Upper lobe of left lung (tissue), 6 donors: ENCODE measurements around the gene ITGBL1. TPM values are rescaled to one million over a fixed set of nuclear protein-coding genes. Genes with fewer than 3 reads are reported as not detected.

Source experiments
- ATAC-seq, 2 donors: fragments of 200-7000 bp; cut with Tn5 transposase; one replicate each; pipeline ENCODE4 v1.9.1; 2022; ENCODE audit warnings: mild to moderate bottlenecking in 2 of 2, moderate library complexity in 2 of 2; ENCODE audit not compliant: low FRiP score in 2 of 2
- DNase-seq, 2 donors: peaks; one replicate each; pipeline ENCODE4 v3.0.0-alpha.2; 2019 to 2020
- H3K27ac ChIP-seq, 4 donors: fragments of 200-600 bp; sonication (generic); one replicate each; pipeline ENCODE4 v1.5.1; 2016 to 2019
- H3K27me3 ChIP-seq, 4 donors: fragments of 200-600 bp; sonication (generic); one replicate each; pipeline ENCODE4 v1.5.1; 2017 to 2019
- H3K36me3 ChIP-seq, 4 donors: fragments of 200-600 bp; sonication (generic); one replicate each; pipeline ENCODE4 v1.5.1; 2016 to 2019
- H3K4me1 ChIP-seq, 4 donors: fragments of 200-600 bp; sonication (generic); one replicate each; pipeline ENCODE4 v1.5.1; 2018 to 2019
- H3K4me3 ChIP-seq, 4 donors: fragments of 200-600 bp; sonication (generic); one replicate each; pipeline ENCODE4 v1.5.1; 2017 to 2019; ENCODE audit warnings: mild to moderate bottlenecking in 2 of 4, moderate library complexity in 1 of 4
- H3K9me3 ChIP-seq, 4 donors: fragments of 200-600 bp; sonication (generic); one replicate each; pipeline ENCODE4 v1.5.1; 2018 to 2019
- EP300 ChIP-seq, 4 donors: sonication (generic); formaldehyde crosslinking; IDR thresholded peaks; one replicate each; pipeline ENCODE4 v1.5.1; 2017; ENCODE audit warnings: antibody characterized with exemption in 4 of 4, control low read depth in 2 of 4
- POLR2A ChIP-seq, 4 donors: fragments of 450-650 bp; IDR thresholded peaks; one replicate each; pipeline ENCODE4 v1.5.1; 2016 to 2017; ENCODE audit warnings: antibody characterized with exemption in 4 of 4, mild to moderate bottlenecking in 2 of 4
- POLR2AphosphoS5 ChIP-seq, 2 donors: sonication (generic); formaldehyde crosslinking; IDR thresholded peaks; one replicate each; pipeline ENCODE4 v1.5.1; 2017; ENCODE audit warnings: antibody characterized with exemption in 2 of 2
- WGBS, 2 donors: methylation state at CpG; one replicate each; pipeline ENCODE4 v1.1.5; 2017 to 2018; 5-methylcytosine and 5-hydroxymethylcytosine counted together
- total RNA-seq, 6 donors: library from RNA; depleted of rRNA in 4 of 6; stranded (reverse); fragments of >200 nt in 4 of 6; gene quantifications; one replicate each; pipeline versions ENCODE4 v1.1.0 to v1.2.1, GENCODE V29; 2016 to 2021
- TF ChIP-seq, protein P1 (sequence below), 6 experiments: fragments of 450-650 bp in 4 of 6; fragments of 200-600 bp in 2 of 6; sonication (generic) in 2 of 6; IDR thresholded peaks; one replicate each; pipeline ENCODE4 v1.5.1; 2016 to 2019; ENCODE audit warnings: antibody characterized with exemption in 6 of 6
- donor health status: DM: no; HTN: no; CAD: no; lungs with moderate emphysema.
- donor health status: DM: no; HTN: yes; CAD: no; lungs with severe emphysema.

The ITGBL1 gene
- total RNA-seq, 6 donors from 2014 or later, result 5.2 to 51.9 (median 21.9) TPM

DNA sequence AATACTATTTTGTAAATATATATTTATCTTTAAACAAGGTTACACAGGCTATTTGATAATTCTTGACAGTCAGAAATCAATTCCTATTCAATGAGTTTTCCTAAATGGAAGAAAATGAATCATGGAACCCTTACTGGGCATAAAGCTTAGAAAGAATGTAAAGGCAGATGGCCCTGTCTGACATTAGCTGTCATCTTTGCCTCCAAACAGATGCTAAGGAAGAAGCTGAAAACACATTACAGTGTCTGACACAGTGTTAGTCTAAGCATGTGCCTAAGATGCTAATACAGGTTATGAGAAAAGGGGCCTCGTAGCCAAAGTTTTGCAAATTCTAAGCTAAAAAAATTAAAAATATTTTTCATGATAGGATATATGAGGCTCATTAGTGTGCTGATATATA lies 112.8 kb downstream of the ITGBL1 start:
- DNase-seq (no peak), ATAC-seq (no peak)
- no peaks in the 10 kb centered on the region for H3K36me3 ChIP-seq
- no peak overlapping the region for H3K27ac ChIP-seq
- no peaks in the 10 kb centered on the region for H3K4me1 ChIP-seq
- H3K9me3 ChIP-seq, result no peaks in the 10 kb centered on the region
- H3K4me3 ChIP-seq, result no peak overlapping the region
- WGBS, 2 donors, result 81 to 94% methylated on average over 1 of the region's 1 CpG
- no peaks in the 10 kb centered on the region for H3K27me3 ChIP-seq
- TF ChIP-seq POLR2AphosphoS5 (IDR thresholded peaks at IDR 0.05) (no peak), POLR2A (IDR thresholded peaks at IDR 0.05) (no peak), EP300 (IDR thresholded peaks at IDR 0.05) (no peak)
- TF ChIP-seq, protein P1, sequence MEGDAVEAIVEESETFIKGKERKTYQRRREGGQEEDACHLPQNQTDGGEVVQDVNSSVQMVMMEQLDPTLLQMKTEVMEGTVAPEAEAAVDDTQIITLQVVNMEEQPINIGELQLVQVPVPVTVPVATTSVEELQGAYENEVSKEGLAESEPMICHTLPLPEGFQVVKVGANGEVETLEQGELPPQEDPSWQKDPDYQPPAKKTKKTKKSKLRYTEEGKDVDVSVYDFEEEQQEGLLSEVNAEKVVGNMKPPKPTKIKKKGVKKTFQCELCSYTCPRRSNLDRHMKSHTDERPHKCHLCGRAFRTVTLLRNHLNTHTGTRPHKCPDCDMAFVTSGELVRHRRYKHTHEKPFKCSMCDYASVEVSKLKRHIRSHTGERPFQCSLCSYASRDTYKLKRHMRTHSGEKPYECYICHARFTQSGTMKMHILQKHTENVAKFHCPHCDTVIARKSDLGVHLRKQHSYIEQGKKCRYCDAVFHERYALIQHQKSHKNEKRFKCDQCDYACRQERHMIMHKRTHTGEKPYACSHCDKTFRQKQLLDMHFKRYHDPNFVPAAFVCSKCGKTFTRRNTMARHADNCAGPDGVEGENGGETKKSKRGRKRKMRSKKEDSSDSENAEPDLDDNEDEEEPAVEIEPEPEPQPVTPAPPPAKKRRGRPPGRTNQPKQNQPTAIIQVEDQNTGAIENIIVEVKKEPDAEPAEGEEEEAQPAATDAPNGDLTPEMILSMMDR (IDR thresholded peaks at IDR 0.05), result no peak

DNA sequence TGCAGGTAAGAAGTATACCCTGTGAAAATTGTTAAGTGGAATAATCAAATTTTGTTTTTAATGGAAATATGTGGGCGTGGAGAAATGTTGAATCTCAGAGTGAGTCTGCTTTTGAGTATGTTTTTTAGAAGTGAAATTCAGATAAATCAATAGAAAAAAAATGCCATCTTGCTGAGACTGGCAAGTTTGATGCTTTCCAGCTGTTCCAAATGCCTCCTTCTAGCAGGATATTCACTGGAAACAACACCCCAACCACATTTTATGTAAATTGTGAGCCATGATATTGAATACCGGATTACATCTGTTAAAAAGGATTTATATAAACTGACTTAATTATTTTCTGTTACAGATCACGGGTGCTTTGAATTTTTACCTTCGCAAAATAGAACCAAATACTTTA lies 115.4 kb downstream of the ITGBL1 start:
- Histone ChIP-seq H3K27me3 (no peaks in the 10 kb centered on the region), H3K36me3 (no peaks in the 10 kb centered on the region), H3K9me3 (no peaks in the 10 kb centered on the region), H3K4me3 (no peak overlapping the region), H3K27ac (no peak overlapping the region), H3K4me1 (no peaks in the 10 kb centered on the region)
- TF ChIP-seq, protein P1 (IDR thresholded peaks at IDR 0.05), result no peak
- TF ChIP-seq POLR2A (IDR thresholded peaks at IDR 0.05) (no peak), EP300 (IDR thresholded peaks at IDR 0.05) (no peak), POLR2AphosphoS5 (IDR thresholded peaks at IDR 0.05) (no peak)
- no peak for ATAC-seq
- no peak for DNase-seq
- 86 to 88% methylated on average over 4 of the region's 4 CpGs for WGBS, 2 donors

DNA sequence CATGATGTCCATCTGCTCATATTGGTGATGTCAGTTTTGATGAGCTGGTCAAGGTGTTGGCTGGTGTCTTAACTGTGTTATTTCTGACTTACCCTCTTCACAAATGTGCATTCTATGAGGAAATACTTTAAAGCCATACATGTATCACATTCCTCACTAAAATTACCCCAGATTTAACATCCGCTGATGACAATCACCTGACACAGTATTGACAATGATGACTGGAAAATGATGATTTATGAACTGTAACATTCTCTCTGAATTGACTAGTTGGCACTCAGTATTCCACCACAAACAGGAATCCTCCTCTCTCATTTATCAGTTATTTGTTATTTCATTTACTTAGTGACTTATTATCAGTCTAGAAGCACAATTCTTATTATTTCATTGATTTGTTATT lies 117.3 kb downstream of the ITGBL1 start:
- Histone ChIP-seq H3K4me3 (no peak overlapping the region), H3K4me1 (no peaks in the 10 kb centered on the region), H3K9me3 (no peaks in the 10 kb centered on the region), H3K36me3 (no peaks in the 10 kb centered on the region), H3K27ac (no peak overlapping the region), H3K27me3 (no peaks in the 10 kb centered on the region)
- ATAC-seq, result no peak
- DNase-seq, result no peak
- TF ChIP-seq EP300 (IDR thresholded peaks at IDR 0.05) (no peak), POLR2AphosphoS5 (IDR thresholded peaks at IDR 0.05) (no peak), POLR2A (IDR thresholded peaks at IDR 0.05) (no peak)
- TF ChIP-seq, protein P1 (IDR thresholded peaks at IDR 0.05), result no peak
- 92 to 96% methylated on average over 1 of the region's 1 CpG for WGBS, 2 donors

DNA sequence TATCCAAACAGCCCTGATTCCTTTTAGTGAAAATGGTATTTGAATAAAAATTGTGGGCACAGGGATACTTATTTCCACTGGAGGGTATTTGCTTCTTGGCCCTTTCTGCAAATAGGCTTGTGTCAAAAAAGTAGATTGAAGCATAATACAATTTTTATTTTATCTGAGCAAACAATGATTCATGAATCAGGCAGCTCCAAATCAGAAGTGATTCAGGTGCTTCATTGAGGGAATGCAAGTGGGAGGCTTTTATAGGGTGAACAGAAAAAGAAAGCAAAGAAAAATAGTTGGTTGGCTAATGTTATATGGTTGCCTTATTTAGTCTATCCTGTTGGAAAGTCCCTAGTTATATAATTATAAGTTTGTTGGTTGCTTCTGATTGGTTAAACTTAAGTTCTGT lies 117.9 kb downstream of the ITGBL1 start:
- no peaks in the 10 kb centered on the region for H3K36me3 ChIP-seq
- H3K27me3 ChIP-seq, result no peaks in the 10 kb centered on the region
- TF ChIP-seq, protein P1 (IDR thresholded peaks at IDR 0.05), result no peak
- TF ChIP-seq POLR2A (IDR thresholded peaks at IDR 0.05) (no peak), POLR2AphosphoS5 (IDR thresholded peaks at IDR 0.05) (no peak), EP300 (IDR thresholded peaks at IDR 0.05) (no peak)
- no peaks in the 10 kb centered on the region for H3K9me3 ChIP-seq
- no peak overlapping the region for H3K4me3 ChIP-seq
- no peak for ATAC-seq
- H3K4me1 ChIP-seq, result no peaks in the 10 kb centered on the region
- no peak overlapping the region for H3K27ac ChIP-seq
- DNase-seq, result no peak

DNA sequence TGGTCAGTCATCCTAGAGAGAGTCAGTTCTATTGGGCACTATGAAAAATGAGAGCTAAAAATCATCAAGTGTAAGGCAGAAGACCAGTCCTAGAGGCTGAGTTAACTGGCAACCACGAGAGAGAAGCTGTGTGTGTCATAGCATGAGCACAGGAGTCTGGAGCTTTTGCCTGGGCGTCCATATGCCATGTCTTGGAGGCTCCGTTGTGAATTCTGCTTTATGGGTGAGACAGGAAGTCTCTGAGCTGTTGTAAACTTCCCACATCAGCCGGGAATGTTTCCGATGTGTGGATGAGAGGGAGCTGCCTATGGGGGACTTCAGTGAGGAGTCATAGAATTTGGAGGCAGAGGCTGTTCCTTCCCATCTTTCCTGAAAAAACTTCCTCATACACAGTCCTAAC lies 120.0 kb downstream of the ITGBL1 start:
- 40 to 44% methylated on average over 4 to 5 of the region's 5 CpGs for WGBS, 2 donors
- Histone ChIP-seq H3K4me3 (no peak overlapping the region), H3K36me3 (no peaks in the 10 kb centered on the region), H3K9me3 (no peaks in the 10 kb centered on the region), H3K27me3 (no peaks in the 10 kb centered on the region), H3K4me1 (no peaks in the 10 kb centered on the region), H3K27ac (no peak overlapping the region)
- ATAC-seq, result peak in 1 of 2 donors; percentile 26
- DNase-seq, result no peak
- TF ChIP-seq POLR2A (IDR thresholded peaks at IDR 0.05) (no peak), POLR2AphosphoS5 (IDR thresholded peaks at IDR 0.05) (no peak), EP300 (IDR thresholded peaks at IDR 0.05) (no peak)
- TF ChIP-seq, protein P1 (IDR thresholded peaks at IDR 0.05), result no peak
